ENCODE measurements around the gene CAMK2A. TPM values are rescaled to one million over a fixed set of nuclear protein-coding genes. Genes with fewer than 3 reads are reported as not detected.

CAMK2A gene
- total RNA-seq, 1 experiment from 2014 or later, result not detected

DNA sequence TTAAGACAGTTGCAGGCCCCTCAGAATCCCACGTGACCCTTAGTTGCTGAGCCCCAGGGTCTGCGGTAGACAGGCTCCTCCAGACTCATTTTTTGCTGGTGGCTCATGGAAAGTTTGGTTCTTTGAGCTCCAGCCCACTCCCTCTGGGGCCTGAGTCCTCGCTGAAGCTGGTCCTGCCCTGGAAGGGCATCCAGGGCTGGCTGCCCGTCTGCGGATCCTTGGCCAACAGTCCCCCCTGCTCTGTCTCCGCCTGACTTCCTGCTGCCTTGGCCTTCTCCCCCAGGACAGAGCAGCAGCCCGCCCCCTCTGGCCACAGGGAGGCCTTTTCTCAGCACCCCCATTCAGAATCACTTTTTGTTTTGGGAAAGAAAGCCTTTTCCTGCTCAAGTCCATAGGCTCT is 75.3 kb downstream of the CAMK2A start:
- no peak overlapping the region for H3K27ac Mint-ChIP-seq (ENCODE audit: unreplicated experiment)
- no TSS peak for BruUV-seq (replicated peaks)
- no peak overlapping the region for H3K4me3 Mint-ChIP-seq (ENCODE audit: low read depth, unreplicated experiment)
- H3K36me3 Mint-ChIP-seq (ENCODE audit: insufficient read depth, unreplicated experiment), result no peaks in the 10 kb centered on the region
- CTCF ChIA-PET, result interaction anchor here (0.6 to 1.1 kb wide), 2 partner anchors 34 to 341 kb away, joined by 4 to 5 read pairs; no protein-coding TSS in a partner anchor
- H3K27me3 Mint-ChIP-seq (ENCODE audit: unreplicated experiment), result peaks cover 15% of the 10 kb centered on the region
- intact Hi-C loops (cut with micrococcal nuclease; ENCODE audit: unreplicated experiment), result loop anchor here (10.0 kb wide), 1 partner anchor 379 kb away; no protein-coding TSS in a partner anchor
- TF ChIP-seq, protein P1, sequence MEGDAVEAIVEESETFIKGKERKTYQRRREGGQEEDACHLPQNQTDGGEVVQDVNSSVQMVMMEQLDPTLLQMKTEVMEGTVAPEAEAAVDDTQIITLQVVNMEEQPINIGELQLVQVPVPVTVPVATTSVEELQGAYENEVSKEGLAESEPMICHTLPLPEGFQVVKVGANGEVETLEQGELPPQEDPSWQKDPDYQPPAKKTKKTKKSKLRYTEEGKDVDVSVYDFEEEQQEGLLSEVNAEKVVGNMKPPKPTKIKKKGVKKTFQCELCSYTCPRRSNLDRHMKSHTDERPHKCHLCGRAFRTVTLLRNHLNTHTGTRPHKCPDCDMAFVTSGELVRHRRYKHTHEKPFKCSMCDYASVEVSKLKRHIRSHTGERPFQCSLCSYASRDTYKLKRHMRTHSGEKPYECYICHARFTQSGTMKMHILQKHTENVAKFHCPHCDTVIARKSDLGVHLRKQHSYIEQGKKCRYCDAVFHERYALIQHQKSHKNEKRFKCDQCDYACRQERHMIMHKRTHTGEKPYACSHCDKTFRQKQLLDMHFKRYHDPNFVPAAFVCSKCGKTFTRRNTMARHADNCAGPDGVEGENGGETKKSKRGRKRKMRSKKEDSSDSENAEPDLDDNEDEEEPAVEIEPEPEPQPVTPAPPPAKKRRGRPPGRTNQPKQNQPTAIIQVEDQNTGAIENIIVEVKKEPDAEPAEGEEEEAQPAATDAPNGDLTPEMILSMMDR (IDR thresholded peaks at IDR 0.05; ENCODE audit: unreplicated experiment), result no peak
- no peaks in the 10 kb centered on the region for H3K9me3 Mint-ChIP-seq (ENCODE audit: low read depth, unreplicated experiment)
- H3K4me1 Mint-ChIP-seq (ENCODE audit: low read depth, unreplicated experiment), result peaks cover 12% of the 10 kb centered on the region
- no peak for DNase-seq

DNA sequence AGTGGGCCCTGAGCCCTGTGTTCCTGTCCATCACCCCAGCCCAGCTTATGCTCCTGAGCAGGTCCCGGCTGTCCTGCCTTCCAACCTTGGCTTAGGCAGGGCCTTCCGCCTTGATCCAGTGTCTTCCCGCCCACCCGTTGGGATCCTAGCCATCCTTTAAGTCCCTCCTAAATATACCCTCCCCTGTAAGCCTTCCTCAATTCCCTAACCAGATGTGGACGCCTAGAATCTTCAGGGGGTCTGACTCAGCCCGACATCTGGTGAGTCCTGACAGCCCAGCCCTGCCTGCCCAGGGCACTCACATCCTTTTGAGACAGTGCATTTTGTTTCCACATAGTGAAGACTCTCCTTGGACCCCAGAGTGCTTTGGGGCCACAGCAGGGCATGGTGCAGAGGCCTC is 76.0 kb downstream of the CAMK2A start:
- CTCF ChIA-PET, result no interaction called here

DNA sequence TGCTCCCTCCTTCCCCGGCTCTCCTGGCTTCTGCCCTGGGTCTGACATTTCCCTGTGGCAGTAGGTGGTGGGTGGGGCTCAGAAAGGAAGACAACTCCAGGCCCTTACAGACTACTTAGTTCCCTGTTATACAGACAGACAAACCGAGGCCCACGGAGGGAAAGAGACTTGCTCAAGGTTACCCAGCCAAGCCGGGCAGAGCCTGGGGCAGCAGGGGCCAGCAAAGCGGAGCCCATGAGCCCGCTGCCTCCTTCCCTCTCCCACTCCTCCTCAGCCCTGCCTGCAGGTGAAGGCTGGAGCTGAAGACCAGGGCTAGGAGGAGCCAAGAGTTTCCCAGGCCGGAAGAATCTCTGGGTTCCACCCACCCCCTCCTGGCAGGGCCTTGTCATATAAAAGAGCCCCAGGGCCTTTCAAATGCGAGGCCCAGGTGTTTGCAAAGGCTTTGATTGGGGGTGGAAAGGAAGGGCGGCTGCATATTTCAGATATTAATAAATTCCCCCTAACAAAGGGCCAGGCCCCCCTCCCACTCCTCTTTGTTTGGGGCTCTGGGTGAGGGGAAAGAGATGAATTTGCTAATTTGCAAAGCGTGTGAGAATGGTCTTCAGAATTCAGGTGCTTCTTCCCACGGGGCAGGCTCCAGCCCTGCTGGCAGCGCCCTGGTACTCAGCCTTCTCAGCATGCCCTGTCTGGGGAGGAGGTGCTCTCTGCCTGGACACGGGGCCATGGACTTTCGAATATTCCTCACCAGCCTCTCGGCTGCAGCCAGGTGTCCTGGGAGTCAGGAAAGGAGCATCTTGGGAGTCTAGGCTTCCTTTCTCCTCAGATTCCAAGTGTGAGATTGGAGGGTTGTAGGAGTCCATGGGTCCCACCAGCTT is 78.2 kb downstream of the CAMK2A start:
- BruUV-seq (replicated peaks), result no TSS peak
- intact Hi-C loops (cut with micrococcal nuclease; ENCODE audit: unreplicated experiment), result loop anchor here (10.0 kb wide), 1 partner anchor 377 kb away; no protein-coding TSS in a partner anchor
- TF ChIP-seq, protein P1 (IDR thresholded peaks at IDR 0.05; ENCODE audit: unreplicated experiment), result no peak
- peaks cover 27% of the 10 kb centered on the region for H3K4me1 Mint-ChIP-seq (ENCODE audit: low read depth, unreplicated experiment)
- H3K9me3 Mint-ChIP-seq (ENCODE audit: low read depth, unreplicated experiment), result no peaks in the 10 kb centered on the region
- H3K4me3 Mint-ChIP-seq (ENCODE audit: low read depth, unreplicated experiment), result no peak overlapping the region
- no peak for DNase-seq
- CTCF ChIA-PET, result no interaction called here
- H3K27me3 Mint-ChIP-seq (ENCODE audit: unreplicated experiment), result peaks cover 41% of the 10 kb centered on the region
- no peak overlapping the region for H3K27ac Mint-ChIP-seq (ENCODE audit: unreplicated experiment)
- no peaks in the 10 kb centered on the region for H3K36me3 Mint-ChIP-seq (ENCODE audit: insufficient read depth, unreplicated experiment)

More for the DNA sequence above, 76.0 kb downstream of the CAMK2A start:
- Mint-ChIP-seq H3K9me3 (ENCODE audit: low read depth, unreplicated experiment) (no peaks in the 10 kb centered on the region), H3K27ac (ENCODE audit: unreplicated experiment) (no peak overlapping the region), H3K4me1 (ENCODE audit: low read depth, unreplicated experiment) (peaks cover 19% of the 10 kb centered on the region), H3K36me3 (ENCODE audit: insufficient read depth, unreplicated experiment) (no peaks in the 10 kb centered on the region), H3K27me3 (ENCODE audit: unreplicated experiment) (peaks cover 22% of the 10 kb centered on the region), H3K4me3 (ENCODE audit: low read depth, unreplicated experiment) (no peak overlapping the region)
- intact Hi-C loops (cut with micrococcal nuclease; ENCODE audit: unreplicated experiment), result loop anchor here (10.0 kb wide), 1 partner anchor 379 kb away; no protein-coding TSS in a partner anchor
- DNase-seq, result no peak
- BruUV-seq (replicated peaks), result no TSS peak
- TF ChIP-seq, protein P1 (IDR thresholded peaks at IDR 0.05; ENCODE audit: unreplicated experiment), result no peak

DNA sequence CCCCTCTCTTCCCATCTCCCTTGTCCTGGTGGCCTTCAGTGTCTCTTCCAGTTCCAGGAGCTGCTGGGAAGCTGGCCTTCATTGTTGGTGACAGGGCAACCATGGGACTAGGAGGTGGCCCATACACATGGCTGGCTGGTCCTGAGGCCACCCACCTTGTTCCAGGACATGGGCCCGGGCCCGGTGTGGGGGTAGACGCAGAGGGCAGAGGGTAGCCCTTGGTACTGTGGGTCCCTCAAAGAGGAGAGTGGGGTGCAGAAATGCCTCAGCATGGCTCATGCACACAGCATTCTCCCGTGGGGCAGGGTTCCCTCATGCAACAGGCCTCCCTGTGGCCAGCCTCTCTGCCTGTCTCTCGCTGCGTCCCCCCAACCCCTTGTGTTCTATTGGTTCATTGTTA is 78.9 kb downstream of the CAMK2A start:
- Mint-ChIP-seq H3K36me3 (ENCODE audit: insufficient read depth, unreplicated experiment) (no peaks in the 10 kb centered on the region), H3K4me1 (ENCODE audit: low read depth, unreplicated experiment) (peaks cover 22% of the 10 kb centered on the region), H3K4me3 (ENCODE audit: low read depth, unreplicated experiment) (no peak overlapping the region), H3K9me3 (ENCODE audit: low read depth, unreplicated experiment) (no peaks in the 10 kb centered on the region), H3K27ac (ENCODE audit: unreplicated experiment) (no peak overlapping the region), H3K27me3 (ENCODE audit: unreplicated experiment) (peaks cover 41% of the 10 kb centered on the region)
- TF ChIP-seq, protein P1 (IDR thresholded peaks at IDR 0.05; ENCODE audit: unreplicated experiment), result no peak
- no peak for DNase-seq
- CTCF ChIA-PET, result no interaction called here
- intact Hi-C loops (cut with micrococcal nuclease; ENCODE audit: unreplicated experiment), result loop anchor here (10.0 kb wide), 1 partner anchor 376 kb away; no protein-coding TSS in a partner anchor
- no TSS peak for BruUV-seq (replicated peaks)
